ENCODE results near the gene PPP1R13B. TPM values are rescaled to one million over a fixed set of nuclear protein-coding genes. Genes with fewer than 3 reads are reported as not detected.

The PPP1R13B gene
- total RNA-seq, 1 experiment from 2014 or later, result 10.3 TPM

- Mint-ChIP-seq H3K4me1 (peaks cover 13% of the 10 kb centered on the region), H3K4me3 (no peak overlapping the region), H3K27me3 (ENCODE audit: low read depth) (no peaks in the 10 kb centered on the region), H3K36me3 (peaks cover 7% of the 10 kb centered on the region; the same call in 1 of the 2 replicates), H3K9me3 (no peaks in the 10 kb centered on the region), H3K27ac (no peak overlapping the region)
- TF ChIP-seq AFF4 (CRISPR knock-in tag; IDR thresholded peaks at IDR 0.05; ENCODE audit: borderline replicate concordance) (no peak), JAZF1 (CRISPR knock-in tag; IDR thresholded peaks at IDR 0.05) (no peak)
- ChIA-PET POLR2A (interaction anchor here (0.5 to 0.6 kb wide), 2 partner anchors 35 to 123 kb away, joined by 3 read pairs; no protein-coding TSS in a partner anchor), CTCF (interaction anchor here (0.5 to 1.5 kb wide), 9 partner anchors 8 to 1132 kb away, joined by 3 to 8 read pairs (median 3); no protein-coding TSS in a partner anchor)
- ATAC-seq, result peak; percentile 33
- no peak for DNase-seq (ENCODE audit: low spot score)
Measured at GRCh38 chr14:103694572-103695026, 152.8 kb downstream of the PPP1R13B start.

GRCh38 chr14:103693515-103693914 is 153.9 kb downstream of the PPP1R13B start:
- H3K27ac Mint-ChIP-seq, result no peak overlapping the region
- H3K4me1 Mint-ChIP-seq, result peaks cover 13% of the 10 kb centered on the region
- no peak for ATAC-seq
- CTCF ChIA-PET, result interaction anchor here (0.6 to 1.5 kb wide), 5 partner anchors 9 to 86 kb away, joined by 3 to 8 read pairs (median 4); no protein-coding TSS in a partner anchor
- no peaks in the 10 kb centered on the region for H3K9me3 Mint-ChIP-seq
- H3K4me3 Mint-ChIP-seq, result no peak overlapping the region
- TF ChIP-seq, protein P1, sequence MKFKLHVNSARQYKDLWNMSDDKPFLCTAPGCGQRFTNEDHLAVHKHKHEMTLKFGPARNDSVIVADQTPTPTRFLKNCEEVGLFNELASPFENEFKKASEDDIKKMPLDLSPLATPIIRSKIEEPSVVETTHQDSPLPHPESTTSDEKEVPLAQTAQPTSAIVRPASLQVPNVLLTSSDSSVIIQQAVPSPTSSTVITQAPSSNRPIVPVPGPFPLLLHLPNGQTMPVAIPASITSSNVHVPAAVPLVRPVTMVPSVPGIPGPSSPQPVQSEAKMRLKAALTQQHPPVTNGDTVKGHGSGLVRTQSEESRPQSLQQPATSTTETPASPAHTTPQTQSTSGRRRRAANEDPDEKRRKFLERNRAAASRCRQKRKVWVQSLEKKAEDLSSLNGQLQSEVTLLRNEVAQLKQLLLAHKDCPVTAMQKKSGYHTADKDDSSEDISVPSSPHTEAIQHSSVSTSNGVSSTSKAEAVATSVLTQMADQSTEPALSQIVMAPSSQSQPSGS (CRISPR knock-in tag; IDR thresholded peaks at IDR 0.05; ENCODE audit: borderline replicate concordance, low read depth), result no peak
- TF ChIP-seq CREM (CRISPR knock-in tag; IDR thresholded peaks at IDR 0.05) (no peak), NR1H2 (CRISPR knock-in tag; IDR thresholded peaks at IDR 0.05) (no peak), ZNF396 (CRISPR knock-in tag; IDR thresholded peaks at IDR 0.05; ENCODE audit: borderline replicate concordance) (no peak), MYBL2 (CRISPR knock-in tag; IDR thresholded peaks at IDR 0.05) (no peak), GABPB1 (CRISPR knock-in tag; IDR thresholded peaks at IDR 0.05) (no peak), MAX (CRISPR knock-in tag; IDR thresholded peaks at IDR 0.05) (no peak), KAT7 (CRISPR knock-in tag; IDR thresholded peaks at IDR 0.05; ENCODE audit: borderline replicate concordance) (no peak), TEAD1 (CRISPR knock-in tag; IDR thresholded peaks at IDR 0.05) (no peak), FOXK1 (CRISPR knock-in tag; IDR thresholded peaks at IDR 0.05) (no peak), MXD4 (CRISPR knock-in tag; IDR thresholded peaks at IDR 0.05; ENCODE audit: borderline replicate concordance) (no peak), ZNF512 (CRISPR knock-in tag; IDR thresholded peaks at IDR 0.05; ENCODE audit: borderline replicate concordance) (no peak), JUN (CRISPR knock-in tag; IDR thresholded peaks at IDR 0.05) (no peak), TP53 (CRISPR knock-in tag; IDR thresholded peaks at IDR 0.05) (no peak), SMAD3 (CRISPR knock-in tag; IDR thresholded peaks at IDR 0.05; ENCODE audit: borderline replicate concordance) (no peak), CREB1 (CRISPR knock-in tag; IDR thresholded peaks at IDR 0.05) (no peak), EMX1 (CRISPR knock-in tag; IDR thresholded peaks at IDR 0.05) (no peak)
- TF ChIP-seq, protein P2, sequence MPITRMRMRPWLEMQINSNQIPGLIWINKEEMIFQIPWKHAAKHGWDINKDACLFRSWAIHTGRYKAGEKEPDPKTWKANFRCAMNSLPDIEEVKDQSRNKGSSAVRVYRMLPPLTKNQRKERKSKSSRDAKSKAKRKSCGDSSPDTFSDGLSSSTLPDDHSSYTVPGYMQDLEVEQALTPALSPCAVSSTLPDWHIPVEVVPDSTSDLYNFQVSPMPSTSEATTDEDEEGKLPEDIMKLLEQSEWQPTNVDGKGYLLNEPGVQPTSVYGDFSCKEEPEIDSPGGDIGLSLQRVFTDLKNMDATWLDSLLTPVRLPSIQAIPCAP (CRISPR knock-in tag; IDR thresholded peaks at IDR 0.05), result no peak
- H3K36me3 Mint-ChIP-seq, result peaks cover 17% of the 10 kb centered on the region
- POLR2A ChIA-PET, result interaction anchor here (1.2 kb wide), 1 partner anchor 40 kb away, joined by 4 read pairs; no protein-coding TSS in a partner anchor
- DNase-seq (ENCODE audit: low spot score), result no peak
- no peaks in the 10 kb centered on the region for H3K27me3 Mint-ChIP-seq (ENCODE audit: low read depth)

Measured in WTC11 (cell line).